Trophoblast cell (in vitro differentiated cells and primary cell): ENCODE results near the gene KIAA1958.

Experiments used
- DNase-seq, 2 donors: peaks; one replicate each; pipeline ENCODE4 v3.0.0-alpha.2; 2016
- H2AFZ ChIP-seq: 2 replicates; pipeline ENCODE4 v1.6.1; 2013; ENCODE audit warnings: low read length, moderate library complexity, mild to moderate bottlenecking; ENCODE audit not compliant: insufficient read depth, poor library complexity
- H2AK5ac ChIP-seq: 2 replicates; pipeline ENCODE4 v1.6.1; 2013; ENCODE audit warnings: mild to moderate bottlenecking, low read length
- H2BK120ac ChIP-seq: 2 replicates; pipeline ENCODE4 v1.6.1; 2013; ENCODE audit warnings: low read length, mild to moderate bottlenecking, moderate library complexity; ENCODE audit not compliant: insufficient read depth, poor library complexity
- H2BK12ac ChIP-seq: 2 replicates; pipeline ENCODE4 v1.6.1; 2013; ENCODE audit warnings: mild to moderate bottlenecking, low read length, moderate library complexity
- H2BK5ac ChIP-seq: 2 replicates; pipeline ENCODE4 v1.6.1; 2013; ENCODE audit warnings: low read length, low read depth, moderate library complexity, mild to moderate bottlenecking; ENCODE audit not compliant: poor library complexity
- H3K14ac ChIP-seq: 2 replicates; pipeline ENCODE4 v1.6.1; 2013; ENCODE audit warnings: mild to moderate bottlenecking, low read length
- H3K18ac ChIP-seq: 2 replicates; pipeline ENCODE4 v1.6.1; 2013; ENCODE audit warnings: mild to moderate bottlenecking, low read length
- H3K23ac ChIP-seq: 2 replicates; pipeline ENCODE4 v1.6.1; 2013; ENCODE audit warnings: low read length
- H3K27ac ChIP-seq: 2 replicates; pipeline ENCODE4 v1.5.1; 2013; ENCODE audit warnings: low read depth, mild to moderate bottlenecking, inconsistent platforms, low read length, moderate library complexity
- H3K27me3 ChIP-seq: 2 replicates; pipeline ENCODE4 v1.6.1; 2013; ENCODE audit warnings: inconsistent platforms, mild to moderate bottlenecking, low read length, moderate library complexity; ENCODE audit not compliant: insufficient read depth
- H3K36me3 ChIP-seq, 2 experiments: 1 replicate in 1 of 2; 2 replicates in 1 of 2; pipeline ENCODE4 v1.6.1; 2013; ENCODE audit warnings: low read length in 2 of 2, mild to moderate bottlenecking in 2 of 2, moderate library complexity in 1 of 2; ENCODE audit not compliant: insufficient read depth in 2 of 2, control insufficient read depth in 1 of 2
- H3K4ac ChIP-seq: 2 replicates; pipeline ENCODE4 v1.6.1; 2013; ENCODE audit warnings: low read depth, mild to moderate bottlenecking, low read length, moderate library complexity
- H3K4me1 ChIP-seq, 2 experiments: 1 replicate in 1 of 2; 2 replicates in 1 of 2; pipeline ENCODE4 v1.6.1; 2013; ENCODE audit warnings: low read length in 2 of 2, mild to moderate bottlenecking in 2 of 2, moderate library complexity in 1 of 2; ENCODE audit not compliant: insufficient read depth in 2 of 2, control insufficient read depth in 1 of 2
- H3K4me2 ChIP-seq: 2 replicates; pipeline ENCODE4 v1.6.1; 2013; ENCODE audit warnings: inconsistent platforms, mild to moderate bottlenecking, low read length, moderate library complexity
- H3K4me3 ChIP-seq: 2 replicates; pipeline ENCODE4 v1.5.1; 2013; ENCODE audit warnings: mild to moderate bottlenecking, low read depth, low read length, inconsistent platforms
- H3K79me1 ChIP-seq: one replicate; pipeline ENCODE4 v1.6.1; 2013; ENCODE audit warnings: low read length
- H3K79me2 ChIP-seq: 2 replicates; pipeline ENCODE4 v1.6.1; 2013; ENCODE audit warnings: low read length, mild to moderate bottlenecking; ENCODE audit not compliant: control insufficient read depth, insufficient read depth, poor library complexity
- H3K9ac ChIP-seq: 2 replicates; pipeline ENCODE4 v1.6.1; 2013; ENCODE audit warnings: mild to moderate bottlenecking, low read length
- H3K9me3 ChIP-seq: 2 replicates; pipeline ENCODE4 v1.6.1; 2013; ENCODE audit warnings: low read depth, mild to moderate bottlenecking, control low read depth, inconsistent platforms, low read length; ENCODE audit not compliant: insufficient read depth
- H4K12ac ChIP-seq: 2 replicates; pipeline ENCODE4 v1.6.1; 2013; ENCODE audit warnings: low read depth, mild to moderate bottlenecking, low read length, moderate library complexity
- H4K8ac ChIP-seq: 2 replicates; pipeline ENCODE4 v1.6.1; 2013; ENCODE audit warnings: low read depth, mild to moderate bottlenecking, low read length, moderate library complexity
- H4K91ac ChIP-seq: one replicate; pipeline ENCODE4 v1.6.1; 2013; ENCODE audit warnings: low read depth, mild to moderate bottlenecking, low read length, moderate library complexity
- WGBS: extraction: QIAGEN DNeasy Blood & Tissue Kit; methylation state at CpG from one replicate; pipeline ENCODE4 v1.1.7; 2013; ENCODE audit warnings: missing lambda C conversion rate; ENCODE audit not compliant: insufficient read length, insufficient coverage; ENCODE audit errors: extremely low coverage; 5-methylcytosine and 5-hydroxymethylcytosine counted together

KIAA1958 gene

GRCh38 chr9:112526973-112527372 is 40.3 kb downstream of the KIAA1958 start:
- no peaks in the 10 kb centered on the region for H3K79me2 ChIP-seq

GRCh38 chr9:112527959-112528358 is 41.3 kb downstream of the KIAA1958 start:
- H3K9me3 ChIP-seq: no peaks in the 10 kb centered on the region
- H4K91ac ChIP-seq: no peak overlapping the region
- H2BK12ac ChIP-seq: no peak overlapping the region
- no peak overlapping the region for H3K27ac ChIP-seq
- H2BK5ac ChIP-seq: no peak overlapping the region
- H4K8ac ChIP-seq: no peak overlapping the region
- no peak overlapping the region for H2AK5ac ChIP-seq
- H3K4me2 ChIP-seq: no peak overlapping the region
- H2BK120ac ChIP-seq: no peak overlapping the region
- DNase-seq: no peak
- no peak overlapping the region for H3K4ac ChIP-seq
- H3K18ac ChIP-seq: no peak overlapping the region
- no peaks in the 10 kb centered on the region for H3K79me1 ChIP-seq
- no peak overlapping the region for H3K4me3 ChIP-seq
- no peaks in the 10 kb centered on the region for H3K79me2 ChIP-seq
- no peaks in the 10 kb centered on the region for H3K36me3 ChIP-seq
- H4K12ac ChIP-seq: no peak overlapping the region
- no peaks in the 10 kb centered on the region for H3K27me3 ChIP-seq
- H3K23ac ChIP-seq: peak overlapping the region; percentile 29
- no peak overlapping the region for H3K14ac ChIP-seq
- peaks cover 6 to 9% of the 10 kb centered on the region in 2 experiments for H3K4me1 ChIP-seq
- no peak overlapping the region for H3K9ac ChIP-seq
- no peak overlapping the region for H2AFZ ChIP-seq
- no CpG with 5 or more reads among the region's 2 CpGs for WGBS

More at GRCh38 chr9:112526973-112527372, 40.3 kb downstream of the KIAA1958 start:
- Histone ChIP-seq H3K4ac (no peak overlapping the region), H2AK5ac (no peak overlapping the region), H3K4me1 (peaks cover 3 to 5% of the 10 kb centered on the region in 2 experiments), H3K27me3 (no peaks in the 10 kb centered on the region), H2BK120ac (no peak overlapping the region), H3K9me3 (no peaks in the 10 kb centered on the region), H3K27ac (no peak overlapping the region), H3K9ac (no peak overlapping the region), H3K4me3 (no peak overlapping the region), H2BK5ac (no peak overlapping the region), H4K12ac (no peak overlapping the region), H3K18ac (no peak overlapping the region), H3K36me3 (no peaks in the 10 kb centered on the region), H4K91ac (no peak overlapping the region), H2BK12ac (no peak overlapping the region), H3K4me2 (no peak overlapping the region), H3K14ac (no peak overlapping the region), H4K8ac (no peak overlapping the region), H2AFZ (no peak overlapping the region), H3K79me1 (no peaks in the 10 kb centered on the region), H3K23ac (no peak overlapping the region)
- no peak for DNase-seq
- WGBS: no CpG with 5 or more reads among the region's 1 CpG

GRCh38 chr9:112529316-112529715 is 42.7 kb downstream of the KIAA1958 start:
- Histone ChIP-seq H3K4ac (no peak overlapping the region), H3K27me3 (no peaks in the 10 kb centered on the region), H3K14ac (no peak overlapping the region), H2AK5ac (no peak overlapping the region), H2AFZ (no peak overlapping the region), H3K79me1 (no peaks in the 10 kb centered on the region), H4K12ac (no peak overlapping the region), H3K79me2 (no peaks in the 10 kb centered on the region), H3K36me3 (no peaks in the 10 kb centered on the region), H3K4me2 (no peak overlapping the region), H2BK5ac (no peak overlapping the region), H3K4me1 (peaks cover 6 to 9% of the 10 kb centered on the region in 2 experiments), H4K8ac (no peak overlapping the region), H3K23ac (no peak overlapping the region), H4K91ac (no peak overlapping the region), H3K27ac (no peak overlapping the region), H3K9ac (no peak overlapping the region), H3K4me3 (no peak overlapping the region), H3K9me3 (no peaks in the 10 kb centered on the region), H3K18ac (no peak overlapping the region), H2BK12ac (no peak overlapping the region), H2BK120ac (no peak overlapping the region)
- no CpG with 5 or more reads among the region's 2 CpGs for WGBS
- no peak for DNase-seq

GRCh38 chr9:112530751-112531205 is 44.2 kb downstream of the KIAA1958 start:
- Histone ChIP-seq H3K18ac (no peak overlapping the region), H3K36me3 (no peaks in the 10 kb centered on the region), H3K14ac (no peak overlapping the region), H3K4me1 (peaks cover 6 to 9% of the 10 kb centered on the region in 2 experiments), H3K79me1 (no peaks in the 10 kb centered on the region), H2BK120ac (no peak overlapping the region), H3K9ac (no peak overlapping the region), H3K79me2 (no peaks in the 10 kb centered on the region), H3K4me3 (no peak overlapping the region), H2AK5ac (no peak overlapping the region), H2BK12ac (no peak overlapping the region), H3K4ac (no peak overlapping the region), H3K27me3 (no peaks in the 10 kb centered on the region), H3K23ac (no peak overlapping the region), H3K27ac (no peak overlapping the region), H3K4me2 (no peak overlapping the region), H2BK5ac (no peak overlapping the region), H4K91ac (no peak overlapping the region), H2AFZ (no peak overlapping the region), H4K8ac (no peak overlapping the region), H3K9me3 (no peaks in the 10 kb centered on the region), H4K12ac (no peak overlapping the region)
- no peak for DNase-seq
- no CpG with 5 or more reads among the region's 6 CpGs for WGBS
